K562 (cell line): ENCODE results near the gene EEF2. TPM values are rescaled to one million over a fixed set of nuclear protein-coding genes. Genes with fewer than 3 reads are reported as not detected.
A peak's percentile ranks its signal among the peaks of the same experiment; 100 is the strongest.

Source experiments
- AFF4 ChIP-seq: sonication (generic); formaldehyde crosslinking; IDR thresholded peaks from 2 replicates; pipeline ENCODE4 v1.8.0; 2023; ENCODE audit warnings: mild to moderate bottlenecking, missing genetic modification reagents
- ATF7 ChIP-seq: fragments of 450-650 bp; IDR thresholded peaks from 2 replicates; pipeline ENCODE4 v1.7.1; 2014; ENCODE audit warnings: mild to moderate bottlenecking, moderate library complexity
- BHLHE40 ChIP-seq: IDR thresholded peaks from 2 replicates; pipeline ENCODE4 v1.6.1; 2011; ENCODE audit warnings: low read length, improper control_type of control experiment
- CXXC5 ChIP-seq: fragments of 250-450 bp; sonication (Bioruptor Pico); IDR thresholded peaks from 2 replicates; pipeline ENCODE4 v1.8.0; 2022; ENCODE audit warnings: inconsistent platforms, mild to moderate bottlenecking, moderate library complexity
- DNMT1 ChIP-seq: fragments of 450-650 bp; IDR thresholded peaks from 2 replicates; pipeline ENCODE4 v1.6.1; 2016; ENCODE audit warnings: antibody characterized with exemption, mild to moderate bottlenecking
- KLF1 ChIP-seq: fragments of 450-650 bp; IDR thresholded peaks from 2 replicates; pipeline ENCODE4 v1.6.1; 2016; ENCODE audit warnings: missing genetic modification characterization, missing compliant biosample characterization
- KLF16 ChIP-seq: IDR thresholded peaks from 2 replicates; pipeline ENCODE4 v1.6.1; 2016; ENCODE audit warnings: antibody characterized with exemption
- NELFE ChIP-seq: IDR thresholded peaks from 2 replicates; pipeline ENCODE4 v1.6.1; 2011; ENCODE audit warnings: mild to moderate bottlenecking; ENCODE audit not compliant: insufficient read depth, insufficient read length
- PML ChIP-seq: IDR thresholded peaks from 2 replicates; pipeline ENCODE4 v1.6.1; 2012; ENCODE audit warnings: low read length, inconsistent platforms
- POLR2G ChIP-seq: fragments of 200-400 bp; formaldehyde crosslinking; IDR thresholded peaks from 2 replicates; pipeline ENCODE4 v1.6.1; 2017; ENCODE audit warnings: low read depth, mild to moderate bottlenecking, antibody characterized with exemption, low read length, moderate library complexity
- POLR2H ChIP-seq: IDR thresholded peaks from 2 replicates; pipeline ENCODE4 v1.6.1; 2016; ENCODE audit warnings: missing genetic modification characterization, low read depth, mild to moderate bottlenecking, control low read depth, missing compliant biosample characterization, moderate library complexity
- TARDBP ChIP-seq: fragments of 450-650 bp; IDR thresholded peaks from 2 replicates; pipeline ENCODE4 v1.6.1; 2016
- THRA ChIP-seq: fragments of 450-650 bp; IDR thresholded peaks from 2 replicates; pipeline ENCODE4 v1.6.1; 2017; ENCODE audit warnings: mild to moderate bottlenecking, moderate library complexity
- ZFP36 ChIP-seq: fragments of 150-350 bp; IDR thresholded peaks from 2 replicates; pipeline ENCODE4 v1.6.1; 2018; ENCODE audit warnings: low read length, low read depth; ENCODE audit not compliant: partially characterized antibody
- ZNF23 ChIP-seq: fragments of 250-450 bp; sonication (Bioruptor Pico); IDR thresholded peaks from 2 replicates; pipeline ENCODE4 v1.4.0; 2020; ENCODE audit warnings: mild to moderate bottlenecking
- ZNF324 ChIP-seq: fragments of 250-450 bp; sonication (Bioruptor Pico); IDR thresholded peaks from 2 replicates; pipeline ENCODE4 v1.4.0; 2020; ENCODE audit warnings: mild to moderate bottlenecking
- ZNF584 ChIP-seq: fragments of 200-800 bp; sonication (Bioruptor generic); IDR thresholded peaks from 2 replicates; pipeline ENCODE4 v1.6.1; 2016; ENCODE audit warnings: low read depth, mild to moderate bottlenecking, missing genetic modification characterization, missing compliant biosample characterization
- ZNF586 ChIP-seq: fragments of 450-650 bp; formaldehyde crosslinking; conservative IDR thresholded peaks from 2 replicates; pipeline ENCODE4 v1.4.0; 2020; ENCODE audit warnings: mild to moderate bottlenecking, moderate library complexity
- ZNF639 ChIP-seq, 2 experiments: fragments of 200-800 bp in 1 of 2; sonication (Bioruptor generic) in 1 of 2; sonication (generic) in 1 of 2; formaldehyde crosslinking in 1 of 2; IDR thresholded peaks in 1 of 2; conservative IDR thresholded peaks in 1 of 2; 2 replicates each; pipeline versions ENCODE4 v1.5.0 to v1.6.1; 2016 to 2020; ENCODE audit warnings: missing compliant biosample characterization in 1 of 2, missing genetic modification characterization in 1 of 2, missing genetic modification reagents in 1 of 2
- ZNF780A ChIP-seq: fragments of 250-450 bp; sonication (Bioruptor Pico); IDR thresholded peaks from 2 replicates; pipeline ENCODE4 v1.5.0; 2021; ENCODE audit warnings: mild to moderate bottlenecking
- polyA plus RNA-seq, 8 experiments: library from polyadenylated mRNA; depleted of rRNA in 4 of 8; stranded (reverse) in 5 of 8; unstranded in 3 of 8; fragments of >200 nt; fragmentation: Nextera tagmentation in 2 of 8; fragmentation: Illumina TruSeq in 1 of 8; extraction: Ambion mirVana in 2 of 8; extraction: Trizol in 1 of 8; gene quantifications; 2 replicates each; pipeline versions ENCODE4 v1.2.1 to v1.2.3, GENCODE V29; 2011 to 2014; ENCODE audit warnings: inconsistent platforms in 1 of 8, missing spikeins in 1 of 8
- total RNA-seq, 7 experiments: library from RNA; depleted of rRNA in 6 of 7; stranded (reverse); fragments of >200 nt in 6 of 7; fragmentation: Illumina TruSeq in 2 of 7; extraction: Trizol in 2 of 7; gene quantifications; 2 replicates each; pipeline versions ENCODE4 v1.2.1 to v1.2.3, GENCODE V29; 2011 to 2021; ENCODE audit warnings: low replicate concordance in 1 of 7

The EEF2 gene
- total and polyA plus RNA-seq, 9 of the 15 experiments (the other 6 are each of a cell fraction or from before 2014, with no cell fraction given): 372 to 3,003 (median 1,453) TPM

GRCh38 chr19:3984908-3985642 lies at the start of gene EEF2 (continued):
- TF ChIP-seq ZNF584: no peak
- peak; percentile 99 for TF ChIP-seq AFF4 (CRISPR knock-in tag)
- no peak for TF ChIP-seq KLF16
- peak; percentile 98 for TF ChIP-seq POLR2H (tag)
- peak; percentile 65 for TF ChIP-seq BHLHE40
- TF ChIP-seq TARDBP: peak; percentile 65; the same call in 1 of the 2 replicates
- no peak for TF ChIP-seq DNMT1
- peak; percentile 85 for TF ChIP-seq CXXC5 (CRISPR knock-in tag)
- TF ChIP-seq KLF1 (tag): peak; percentile 29; the same call in 1 of the 2 replicates
- TF ChIP-seq ZNF324: no peak
- TF ChIP-seq ZNF586 (CRISPR knock-in tag): no peak
- peak; percentile 95 for TF ChIP-seq PML
- no peak for TF ChIP-seq NELFE
- peak in 1 of 2 experiments; percentile 71; a peak in 1 of 4 replicates for TF ChIP-seq ZNF639 (CRISPR knock-in tag; conservative IDR thresholded peaks at IDR 0.05 in 1 of 2, IDR thresholded peaks at IDR 0.05 in 1 of 2)
- TF ChIP-seq POLR2G: peak; percentile 100
- no peak for TF ChIP-seq ZNF23
- peak; percentile 99 for TF ChIP-seq ATF7
- no peak for TF ChIP-seq ZNF780A
- no peak for TF ChIP-seq THRA
- no peak for TF ChIP-seq ZFP36
